Glomerular visceral epithelial cell (primary cell): Measurements from ENCODE around the gene CDH4.

Experiments used
- DNase-seq: peaks from one replicate; pipeline ENCODE4 v3.0.0-alpha.2; 2016; ENCODE audit errors: extremely low spot score

Gene CDH4

DNA sequence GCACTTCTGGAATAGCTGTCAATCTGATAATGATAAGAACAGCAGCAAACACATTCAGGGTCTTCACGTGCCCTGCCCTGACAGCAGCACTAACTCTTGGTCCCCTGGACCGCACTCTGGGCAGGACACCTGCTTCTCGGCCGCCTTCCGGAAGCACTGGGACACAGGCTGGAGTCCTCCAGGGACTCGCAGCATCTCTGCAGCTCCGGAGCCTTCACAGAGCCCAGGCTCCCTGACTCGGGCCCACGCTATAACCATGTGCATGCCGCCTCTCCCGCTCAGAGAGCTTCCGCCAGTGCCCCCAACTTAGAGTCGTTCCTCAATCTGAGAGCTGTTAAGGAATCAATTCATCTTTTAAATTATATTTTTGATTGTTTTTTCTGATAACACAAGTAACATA lies 436.4 kb downstream of the CDH4 start:
- DNase-seq, result no peak

DNA sequence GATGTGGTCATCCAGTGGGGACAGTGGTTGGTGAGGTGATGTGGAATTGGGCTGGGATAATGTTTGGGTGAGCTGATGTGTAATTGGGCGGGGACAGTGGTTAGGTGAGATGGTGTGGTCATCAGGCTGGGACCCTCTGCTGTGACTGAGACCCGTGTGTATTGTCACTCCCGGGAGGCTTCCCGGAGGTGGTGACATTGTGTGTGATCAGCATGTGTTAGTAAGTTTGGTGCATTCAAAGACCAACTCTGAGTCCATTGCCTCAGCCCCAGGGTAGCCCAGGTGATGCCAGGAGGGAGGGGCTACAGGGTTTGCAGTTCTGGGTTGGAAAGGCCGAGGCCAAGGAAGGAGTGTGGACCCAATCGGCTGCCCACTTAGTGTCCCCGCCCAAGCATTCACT lies 438.1 kb downstream of the CDH4 start:
- no peak for DNase-seq

- no peak for DNase-seq
These were observed 439.2 kb downstream of the CDH4 start for GRCh38 chr20:61690993-61691838.

GRCh38 chr20:61691978-61692377 lies 439.9 kb downstream of the CDH4 start:
- no peak for DNase-seq

GRCh38 chr20:61692479-61692878 lies 440.4 kb downstream of the CDH4 start:
- DNase-seq, result no peak

DNA sequence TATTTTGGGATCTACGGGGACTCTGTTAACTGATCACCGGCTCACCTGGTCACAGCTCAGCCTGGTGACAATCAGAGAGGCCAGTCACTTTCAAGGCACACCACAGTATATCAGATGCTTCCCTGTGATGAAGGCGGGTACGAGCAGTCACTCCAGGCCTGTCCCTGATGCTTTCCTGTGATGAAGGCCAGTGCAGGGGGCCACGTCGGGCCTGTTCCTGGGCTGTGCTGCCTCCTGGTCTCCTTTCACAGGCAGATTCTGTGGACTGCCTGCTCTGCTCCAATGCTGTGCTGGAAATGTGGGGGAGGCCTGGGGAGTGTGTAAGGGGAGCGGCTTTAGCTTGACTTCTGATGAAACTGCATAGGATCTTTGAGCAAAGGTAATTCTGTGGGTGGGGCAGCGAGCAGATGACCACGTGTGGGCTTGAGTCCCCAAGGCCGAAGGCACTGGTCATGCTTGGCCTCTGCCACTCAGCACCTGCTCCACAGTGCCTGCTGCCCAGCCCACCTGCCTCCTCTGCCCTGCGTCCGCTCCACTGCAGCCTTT lies 441.1 kb downstream of the CDH4 start:
- no peak for DNase-seq

DNA sequence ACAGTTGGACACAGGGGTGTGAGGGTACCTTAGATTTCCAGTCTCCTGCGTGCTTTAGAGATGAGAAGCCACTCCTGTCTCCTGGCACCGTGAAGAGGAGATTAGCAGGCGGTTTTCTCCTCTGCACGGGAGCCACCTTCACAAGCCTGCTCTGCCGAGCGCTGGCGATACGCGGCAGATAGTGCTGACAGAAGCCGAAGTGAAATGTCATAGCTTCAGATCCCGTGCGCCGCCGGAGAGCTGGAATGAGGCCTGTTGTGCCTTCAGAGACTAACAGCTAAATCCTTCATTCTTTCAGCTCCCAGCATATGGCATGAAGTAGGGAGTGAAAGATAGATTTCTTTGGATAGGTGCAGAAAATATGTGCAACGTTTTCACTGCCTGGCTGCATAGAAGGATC lies 442.6 kb downstream of the CDH4 start:
- no peak for DNase-seq

GRCh38 chr20:61695741-61696140 lies 443.7 kb downstream of the CDH4 start:
- no peak for DNase-seq

DNA sequence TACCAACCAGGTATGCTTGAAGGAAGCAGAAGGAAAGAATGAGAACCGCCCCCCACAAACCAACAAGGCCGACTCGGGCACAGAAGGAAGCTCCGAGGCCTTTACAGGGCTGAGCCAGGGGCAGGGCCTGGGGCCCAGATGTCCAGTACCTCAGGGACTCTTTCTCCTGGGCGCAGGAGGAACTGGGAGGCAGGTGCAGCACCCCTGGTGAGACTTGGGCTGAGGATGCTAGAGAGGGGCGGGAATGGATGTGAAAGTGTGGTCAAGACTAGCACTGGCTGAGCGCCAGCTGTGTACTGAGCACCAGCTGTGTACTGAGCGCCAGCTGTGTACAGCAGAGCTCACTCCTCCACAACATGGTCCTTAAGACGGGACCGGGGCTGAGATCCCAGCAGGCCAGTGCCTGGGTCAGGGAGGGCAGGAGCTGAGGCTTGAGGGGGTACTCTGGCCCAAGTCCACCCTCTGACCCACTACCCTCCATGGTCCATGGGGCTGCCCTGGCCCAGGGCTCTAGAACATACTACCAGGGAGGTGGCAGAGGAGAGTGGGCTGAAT lies 444.2 kb downstream of the CDH4 start:
- DNase-seq, result no peak

DNA sequence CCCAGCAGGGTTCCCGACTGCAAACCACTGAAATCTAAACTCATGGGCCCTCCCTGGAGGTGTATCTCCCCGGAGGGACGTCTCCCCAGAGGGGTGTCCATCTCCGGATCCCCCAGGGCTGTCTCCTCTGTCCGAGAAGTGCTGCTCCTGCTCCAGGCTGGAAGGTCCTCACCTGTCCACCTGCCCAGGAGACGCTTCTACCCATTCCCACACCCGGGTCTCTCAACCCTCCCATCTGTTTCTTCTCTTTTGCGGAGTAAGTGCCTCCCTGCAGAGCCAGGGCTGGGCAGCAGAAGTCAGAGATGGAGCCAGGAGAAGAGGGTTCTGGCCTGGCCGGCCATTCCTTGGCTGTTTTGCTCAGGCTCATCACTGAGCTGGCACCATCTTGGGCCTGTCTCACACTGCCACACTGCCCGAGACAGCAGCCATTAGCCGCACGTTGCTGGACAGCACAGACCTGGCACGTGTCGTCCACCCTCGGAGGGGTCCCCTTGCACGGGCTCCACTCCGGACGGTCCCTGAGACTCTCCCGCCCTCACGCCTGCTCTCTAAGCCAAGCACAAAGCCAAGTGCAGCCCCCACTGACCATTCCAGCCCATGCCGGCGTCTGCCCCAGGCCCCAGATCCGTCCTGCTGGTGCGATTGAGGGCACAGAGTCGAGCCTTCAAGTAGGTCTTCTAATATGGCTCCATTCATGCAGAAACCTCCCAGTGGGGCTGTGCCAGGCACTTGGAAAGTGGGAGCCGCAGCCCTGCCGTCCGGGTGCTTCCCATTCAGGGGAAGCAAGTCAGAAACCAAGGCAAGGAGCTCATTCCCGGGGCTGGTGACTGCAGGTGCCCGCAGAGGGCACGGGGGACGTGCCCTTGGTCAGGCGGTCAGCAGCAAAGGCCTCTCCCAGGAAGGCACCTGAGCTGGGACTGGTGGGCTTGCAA lies 445.9 kb downstream of the CDH4 start:
- no peak for DNase-seq

DNA sequence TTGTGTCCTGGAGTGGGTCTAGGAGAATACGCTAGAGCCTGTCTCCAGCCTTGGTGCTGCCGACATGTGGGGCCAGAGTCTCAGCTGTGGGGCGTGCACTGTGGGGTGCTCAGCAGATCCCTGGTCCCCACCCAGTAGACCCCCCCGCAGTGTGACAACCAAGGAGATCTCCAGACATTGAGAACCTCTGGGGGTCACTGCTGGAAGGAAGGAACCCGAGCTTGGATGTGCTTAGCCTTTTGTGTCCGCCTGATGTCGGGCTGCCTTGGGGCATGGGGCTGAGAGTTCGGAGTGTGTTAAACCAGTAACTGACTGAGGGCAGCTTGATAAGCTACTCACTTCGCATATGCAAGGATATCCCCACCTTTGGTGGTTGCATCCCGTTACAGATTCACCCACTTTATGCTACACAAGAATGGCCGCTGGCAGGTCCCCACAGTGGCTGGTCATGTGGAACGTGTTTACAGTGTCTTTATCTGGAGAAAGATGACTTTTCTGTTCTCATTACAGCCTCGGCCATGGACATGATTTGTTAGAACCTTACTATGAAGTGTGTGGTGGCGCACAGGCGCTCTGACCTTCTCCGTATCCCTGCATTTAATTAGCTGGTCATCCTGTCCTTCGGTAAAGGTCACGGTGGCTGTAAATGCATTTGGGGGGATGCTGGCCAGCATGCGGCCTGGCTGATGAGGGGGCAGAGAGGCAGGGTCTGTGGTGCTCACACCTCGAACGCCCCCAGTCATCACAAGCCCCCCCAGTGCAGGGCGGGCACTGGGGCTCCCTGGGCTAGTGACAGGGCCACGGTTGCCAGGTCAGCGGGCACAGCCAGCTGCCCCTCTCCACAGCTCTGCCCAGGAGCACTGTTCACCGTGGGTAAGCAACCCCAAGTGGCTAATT lies 446.8 kb downstream of the CDH4 start:
- no peak for DNase-seq

DNA sequence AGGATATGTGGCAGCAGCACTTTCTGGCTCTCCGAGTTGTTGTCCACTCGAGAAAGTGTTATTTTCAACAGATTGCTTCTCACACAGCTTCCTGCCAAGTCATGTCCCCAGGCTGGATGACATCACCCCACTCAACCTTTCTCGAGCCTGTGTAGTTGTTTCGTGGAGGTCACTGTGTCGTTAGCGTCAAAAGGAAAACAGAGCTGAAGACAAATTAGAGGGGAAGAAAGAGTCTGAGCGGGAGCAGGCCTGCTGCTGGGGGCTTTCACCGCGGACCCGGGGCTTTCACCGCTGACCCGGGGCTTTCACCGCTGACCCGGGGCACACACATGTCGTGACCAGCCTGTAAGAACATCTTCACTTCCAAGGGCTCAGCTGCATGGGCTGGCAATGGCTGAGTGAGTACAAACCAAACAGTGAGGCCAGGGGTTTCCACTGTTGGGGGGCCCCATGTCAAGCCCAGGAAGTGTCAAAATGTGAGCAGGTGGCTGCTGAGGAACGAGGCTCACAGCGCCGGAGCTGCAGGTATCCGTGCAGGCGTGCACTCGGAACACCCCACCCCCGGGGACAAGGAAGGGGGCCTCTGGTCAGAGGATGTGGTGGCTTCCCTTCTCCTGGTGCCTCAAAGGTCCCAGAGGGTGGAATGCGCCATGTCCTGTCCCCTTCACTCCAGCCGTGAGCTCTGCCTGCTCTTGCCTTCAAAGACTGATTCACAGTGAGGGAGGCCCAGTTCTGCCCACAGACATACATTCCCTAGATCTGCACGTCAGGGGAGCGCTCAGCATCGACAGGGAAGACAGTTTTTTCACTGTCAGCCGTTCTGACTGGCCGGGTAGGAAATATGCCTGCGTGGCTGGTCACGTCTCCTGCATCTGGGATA lies 447.7 kb downstream of the CDH4 start:
- DNase-seq, result no peak

- DNase-seq, result no peak
These were observed 448.6 kb downstream of the CDH4 start for GRCh38 chr20:61700595-61701140.

DNA sequence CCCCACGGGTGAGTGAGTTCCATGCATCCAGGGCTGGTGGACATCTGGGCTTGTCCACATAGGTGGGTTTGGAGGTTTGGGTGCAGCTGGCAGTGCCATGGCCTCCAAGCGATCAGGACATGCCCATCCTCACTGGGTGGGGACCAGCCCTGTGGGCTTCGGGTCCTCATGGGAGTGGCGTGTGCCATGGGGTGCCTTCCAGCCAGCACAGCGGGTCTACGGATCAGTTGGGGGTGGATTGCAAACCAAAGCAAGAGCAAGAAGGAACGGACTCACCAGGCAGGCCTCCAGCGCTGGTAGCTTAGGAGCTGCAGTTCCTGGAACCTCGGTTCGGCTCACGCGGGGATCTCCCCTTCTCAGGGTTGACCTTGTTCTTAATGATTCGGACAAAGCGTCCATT lies 449.3 kb downstream of the CDH4 start:
- no peak for DNase-seq

DNA sequence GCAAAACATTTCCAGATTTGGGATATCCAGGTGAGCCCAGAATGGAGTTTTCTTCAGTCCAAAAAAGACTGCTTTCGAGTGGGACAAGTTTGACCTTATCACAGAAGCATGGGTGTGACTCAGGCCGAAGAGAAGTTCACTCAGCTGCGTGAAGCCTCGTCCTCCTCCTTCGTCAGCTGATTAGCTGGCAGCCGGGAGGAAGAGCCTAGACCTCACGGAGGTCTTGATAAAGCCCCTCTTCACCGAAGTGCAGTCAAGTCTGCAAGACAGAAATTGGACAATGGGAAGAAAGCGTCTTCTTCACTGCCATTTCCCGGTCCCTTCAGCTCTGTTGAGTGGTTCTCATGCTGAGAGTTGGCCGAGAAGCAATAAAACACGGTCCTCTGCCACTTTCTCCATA lies 449.7 kb downstream of the CDH4 start:
- no peak for DNase-seq

DNA sequence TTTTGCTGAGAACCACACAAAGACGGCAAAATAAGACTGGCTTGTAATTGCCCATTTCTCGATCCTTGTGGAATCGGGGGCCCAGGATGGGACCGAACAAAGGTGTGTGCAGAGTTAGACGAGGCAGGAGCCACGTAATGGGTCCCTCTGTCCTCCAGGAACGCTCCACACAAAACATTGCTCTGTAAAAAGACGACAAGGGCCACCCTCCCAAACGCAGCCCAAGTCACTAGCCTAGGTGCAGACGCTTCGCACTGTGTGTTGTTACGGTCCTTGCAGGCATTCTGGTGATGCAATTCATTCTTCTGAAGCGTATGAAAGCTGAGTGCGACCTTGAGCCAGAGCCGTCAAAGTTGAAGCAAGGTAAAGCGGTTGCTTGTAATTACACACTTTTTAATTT lies 450.2 kb downstream of the CDH4 start:
- DNase-seq, result no peak

- no peak for DNase-seq
These were observed 452.6 kb downstream of the CDH4 start for GRCh38 chr20:61704661-61705060.

DNA sequence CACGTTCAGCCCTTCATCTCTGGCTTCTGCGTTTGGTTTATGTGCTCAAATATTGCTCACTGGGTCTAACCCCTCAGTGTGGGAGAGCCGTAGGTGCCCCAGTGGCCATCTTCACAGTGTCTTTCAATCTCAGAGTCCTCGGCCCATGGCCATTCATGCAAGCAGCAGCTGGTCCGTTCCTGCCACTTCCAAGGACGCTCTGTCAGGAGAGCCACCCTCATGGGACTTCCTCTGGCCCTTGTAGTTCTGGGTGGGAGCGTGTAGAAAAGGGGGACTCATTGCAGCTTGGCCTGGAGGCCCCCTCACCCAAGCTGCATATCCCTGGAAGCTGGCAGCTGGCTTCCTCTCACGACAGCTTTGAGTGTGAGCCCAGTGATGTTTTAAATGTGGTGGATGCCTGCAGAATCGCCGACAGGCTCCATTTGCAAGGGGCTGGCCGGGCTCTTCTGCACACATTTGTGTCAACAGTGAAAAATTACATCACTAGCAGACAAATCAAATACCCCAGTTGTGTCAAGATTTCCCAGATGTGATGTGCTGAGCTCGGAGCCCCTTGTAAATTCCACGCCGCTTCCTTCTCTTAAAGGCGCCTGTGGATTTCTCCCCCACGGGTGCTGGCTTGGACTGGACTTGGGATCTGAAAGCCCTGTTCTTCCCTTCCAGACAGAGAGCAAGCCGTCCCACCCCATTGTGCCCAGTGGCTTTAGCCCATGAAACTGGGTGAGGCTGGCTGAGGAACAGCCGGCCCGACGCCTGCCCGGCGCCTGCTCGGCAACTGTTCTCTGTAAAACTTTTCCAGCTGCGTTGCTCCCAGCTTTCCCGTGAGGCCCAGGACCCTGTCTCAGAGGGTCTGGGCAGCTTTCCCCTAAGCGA lies 453.6 kb downstream of the CDH4 start:
- no peak for DNase-seq
